RWPE2 (cell line): Measurements from ENCODE around the gene BCORL1.

ENCODE experiments used
- ATAC-seq: fragments of 200-7000 bp; cut with Tn5 transposase; 3 replicates; pipeline ENCODE4 v1.9.1; 2021; ENCODE audit warnings: low read depth
- DNase-seq: peaks from one replicate; pipeline ENCODE4 v3.0.0-alpha.2; 2020; ENCODE audit warnings: low spot score
- H3K27ac ChIP-seq: fragments of 450-650 bp; 2 replicates; pipeline ENCODE4 v1.5.1; 2017; ENCODE audit warnings: mild to moderate bottlenecking; ENCODE audit not compliant: poor library complexity, severe bottlenecking
- H3K27me3 ChIP-seq: fragments of 250-450 bp; sonication (Bioruptor Pico); 2 replicates; pipeline ENCODE4 v1.5.1; 2021; ENCODE audit warnings: mild to moderate bottlenecking, moderate library complexity; ENCODE audit not compliant: insufficient read depth, poor library complexity, severe bottlenecking
- H3K36me3 ChIP-seq: fragments of 250-450 bp; sonication (Bioruptor Pico); 2 replicates; pipeline ENCODE4 v1.5.1; 2020; ENCODE audit warnings: low read depth, mild to moderate bottlenecking, moderate library complexity
- H3K4me1 ChIP-seq: fragments of 250-450 bp; sonication (Bioruptor Pico); 2 replicates; pipeline ENCODE4 v1.5.1; 2021; ENCODE audit warnings: mild to moderate bottlenecking, moderate library complexity; ENCODE audit not compliant: insufficient read depth, poor library complexity, severe bottlenecking
- H3K4me3 ChIP-seq: fragments of 250-450 bp; sonication (Bioruptor Pico); 2 replicates; pipeline ENCODE4 v1.5.1; 2021; ENCODE audit warnings: mild to moderate bottlenecking, moderate library complexity; ENCODE audit not compliant: severe bottlenecking
- H3K9me3 ChIP-seq: fragments of 250-450 bp; sonication (Bioruptor Pico); 2 replicates; pipeline ENCODE4 v1.5.1; 2021; ENCODE audit warnings: mild to moderate bottlenecking, moderate library complexity; ENCODE audit not compliant: severe bottlenecking
- TF ChIP-seq, protein P1 (sequence below): fragments of 450-650 bp; IDR thresholded peaks from one replicate; pipeline ENCODE4 v1.5.1; 2017; ENCODE audit warnings: mild to moderate bottlenecking, moderate library complexity; ENCODE audit not compliant: poor library complexity, severe bottlenecking

The BCORL1 gene

DNA sequence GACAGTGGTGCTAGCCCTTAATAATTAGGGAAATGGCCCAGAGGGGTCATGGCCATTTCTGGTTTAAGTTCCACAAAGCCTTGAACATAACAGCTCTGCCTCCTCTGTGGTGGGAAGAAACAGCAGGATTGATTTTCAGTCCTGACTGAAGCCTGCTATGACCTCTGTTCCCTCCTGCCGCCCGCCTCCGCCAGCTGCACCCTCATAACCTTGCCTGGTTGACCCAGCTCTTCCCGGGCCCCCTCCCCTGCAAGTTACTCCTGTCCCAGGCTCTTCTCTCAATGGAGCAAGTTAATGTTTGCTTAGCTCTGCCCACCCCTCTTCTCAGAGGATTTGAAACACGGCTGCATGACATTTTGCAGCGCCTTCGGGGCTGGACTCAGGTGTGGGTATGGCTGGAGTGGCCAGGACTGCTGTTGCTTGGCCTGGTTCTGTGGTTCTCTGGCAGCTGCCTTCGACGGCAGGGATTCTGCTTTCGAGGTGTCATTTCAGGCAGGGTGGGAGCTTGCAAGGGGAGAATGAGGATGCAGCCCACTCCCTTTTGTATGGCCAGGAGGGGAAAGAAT lies 27.3 kb downstream of the BCORL1 start:
- no peak overlapping the region for H3K4me3 ChIP-seq
- no peak for DNase-seq
- TF ChIP-seq, protein P1, sequence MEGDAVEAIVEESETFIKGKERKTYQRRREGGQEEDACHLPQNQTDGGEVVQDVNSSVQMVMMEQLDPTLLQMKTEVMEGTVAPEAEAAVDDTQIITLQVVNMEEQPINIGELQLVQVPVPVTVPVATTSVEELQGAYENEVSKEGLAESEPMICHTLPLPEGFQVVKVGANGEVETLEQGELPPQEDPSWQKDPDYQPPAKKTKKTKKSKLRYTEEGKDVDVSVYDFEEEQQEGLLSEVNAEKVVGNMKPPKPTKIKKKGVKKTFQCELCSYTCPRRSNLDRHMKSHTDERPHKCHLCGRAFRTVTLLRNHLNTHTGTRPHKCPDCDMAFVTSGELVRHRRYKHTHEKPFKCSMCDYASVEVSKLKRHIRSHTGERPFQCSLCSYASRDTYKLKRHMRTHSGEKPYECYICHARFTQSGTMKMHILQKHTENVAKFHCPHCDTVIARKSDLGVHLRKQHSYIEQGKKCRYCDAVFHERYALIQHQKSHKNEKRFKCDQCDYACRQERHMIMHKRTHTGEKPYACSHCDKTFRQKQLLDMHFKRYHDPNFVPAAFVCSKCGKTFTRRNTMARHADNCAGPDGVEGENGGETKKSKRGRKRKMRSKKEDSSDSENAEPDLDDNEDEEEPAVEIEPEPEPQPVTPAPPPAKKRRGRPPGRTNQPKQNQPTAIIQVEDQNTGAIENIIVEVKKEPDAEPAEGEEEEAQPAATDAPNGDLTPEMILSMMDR = no peak
- no peak overlapping the region for H3K27ac ChIP-seq
- no peaks in the 10 kb centered on the region for H3K9me3 ChIP-seq
- ATAC-seq = no peak
- no peaks in the 10 kb centered on the region for H3K27me3 ChIP-seq
- no peaks in the 10 kb centered on the region for H3K4me1 ChIP-seq
- H3K36me3 ChIP-seq = no peaks in the 10 kb centered on the region

DNA sequence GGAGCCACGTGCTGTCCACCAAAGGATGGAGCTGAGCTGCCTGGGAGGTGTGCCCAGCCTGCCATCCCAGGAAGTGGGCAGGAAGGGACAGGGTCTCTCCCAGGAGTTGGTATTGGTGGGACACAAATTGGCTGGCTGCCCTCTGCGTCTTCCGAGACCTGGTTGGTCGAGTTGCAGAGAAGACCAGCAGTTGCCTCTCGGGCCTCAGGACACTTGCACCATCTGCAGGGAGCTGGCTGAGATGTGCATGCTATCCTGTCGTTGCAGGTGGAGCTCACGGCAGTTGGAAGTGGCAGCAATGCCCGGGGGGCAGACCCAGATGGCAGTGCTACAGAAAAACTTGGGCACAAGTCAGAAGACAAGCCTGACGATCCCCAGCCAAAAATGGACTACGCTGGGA lies 30.2 kb downstream of the BCORL1 start:
- no peaks in the 10 kb centered on the region for H3K27me3 ChIP-seq
- no peaks in the 10 kb centered on the region for H3K4me1 ChIP-seq
- no peaks in the 10 kb centered on the region for H3K9me3 ChIP-seq
- TF ChIP-seq, protein P1 = no peak
- H3K4me3 ChIP-seq = no peak overlapping the region
- no peak overlapping the region for H3K27ac ChIP-seq
- no peaks in the 10 kb centered on the region for H3K36me3 ChIP-seq
- no peak for DNase-seq
- ATAC-seq = no peak

DNA sequence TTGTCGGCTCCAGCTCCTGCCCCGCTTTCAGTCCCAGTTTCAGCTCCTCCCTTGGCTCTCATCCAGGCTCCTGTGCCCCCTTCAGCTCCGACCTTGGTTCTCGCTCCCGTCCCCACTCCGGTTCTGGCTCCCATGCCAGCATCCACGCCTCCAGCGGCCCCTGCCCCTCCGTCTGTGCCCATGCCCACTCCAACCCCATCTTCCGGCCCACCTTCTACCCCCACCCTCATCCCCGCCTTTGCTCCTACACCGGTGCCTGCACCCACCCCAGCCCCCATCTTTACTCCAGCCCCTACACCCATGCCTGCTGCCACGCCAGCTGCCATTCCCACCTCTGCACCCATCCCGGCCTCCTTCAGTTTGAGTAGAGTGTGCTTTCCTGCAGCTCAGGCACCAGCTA lies 31.2 kb downstream of the BCORL1 start:
- ATAC-seq = no peak
- Histone ChIP-seq H3K27ac (no peak overlapping the region), H3K27me3 (no peaks in the 10 kb centered on the region), H3K36me3 (no peaks in the 10 kb centered on the region), H3K4me1 (no peaks in the 10 kb centered on the region), H3K4me3 (no peak overlapping the region), H3K9me3 (no peaks in the 10 kb centered on the region)
- DNase-seq = no peak
- TF ChIP-seq, protein P1 = no peak

DNA sequence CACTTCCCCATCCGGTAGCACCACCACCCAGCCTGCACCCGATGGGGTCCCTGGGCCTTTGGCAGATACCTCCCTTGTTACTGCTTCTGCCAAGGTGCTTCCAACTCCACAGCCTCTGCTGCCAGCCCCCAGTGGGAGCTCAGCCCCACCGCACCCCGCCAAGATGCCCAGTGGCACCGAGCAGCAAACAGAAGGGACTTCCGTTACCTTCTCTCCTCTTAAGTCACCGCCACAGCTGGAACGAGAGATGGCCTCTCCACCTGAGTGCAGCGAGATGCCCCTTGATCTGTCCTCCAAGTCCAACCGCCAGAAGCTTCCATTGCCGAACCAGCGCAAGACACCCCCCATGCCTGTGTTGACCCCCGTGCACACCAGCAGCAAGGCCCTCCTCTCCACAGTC lies 31.9 kb downstream of the BCORL1 start:
- H3K27me3 ChIP-seq = no peaks in the 10 kb centered on the region
- H3K4me3 ChIP-seq = no peak overlapping the region
- no peaks in the 10 kb centered on the region for H3K36me3 ChIP-seq
- no peaks in the 10 kb centered on the region for H3K9me3 ChIP-seq
- no peak for ATAC-seq
- no peak overlapping the region for H3K27ac ChIP-seq
- TF ChIP-seq, protein P1 = no peak
- no peaks in the 10 kb centered on the region for H3K4me1 ChIP-seq
- no peak for DNase-seq

- ATAC-seq (no peak), DNase-seq (no peak)
- no peaks in the 10 kb centered on the region for H3K36me3 ChIP-seq
- H3K27ac ChIP-seq = no peak overlapping the region
- no peaks in the 10 kb centered on the region for H3K4me1 ChIP-seq
- no peaks in the 10 kb centered on the region for H3K27me3 ChIP-seq
- no peaks in the 10 kb centered on the region for H3K9me3 ChIP-seq
- TF ChIP-seq, protein P1 = no peak
- H3K4me3 ChIP-seq = no peak overlapping the region
Observed at GRCh38 chrX:130014770-130015169, 32.3 kb downstream of the BCORL1 start.
